HG03457 (cell line): ENCODE data around the gene UBE2H.

Source experiments
- ATAC-seq: cut with Tn5 transposase; IDR thresholded peaks from one replicate; pipeline ENCODE4 v1.9.1; 2021; ENCODE audit warnings: moderate number of reproducible peaks; ENCODE audit not compliant: unreplicated experiment

Gene UBE2H

DNA sequence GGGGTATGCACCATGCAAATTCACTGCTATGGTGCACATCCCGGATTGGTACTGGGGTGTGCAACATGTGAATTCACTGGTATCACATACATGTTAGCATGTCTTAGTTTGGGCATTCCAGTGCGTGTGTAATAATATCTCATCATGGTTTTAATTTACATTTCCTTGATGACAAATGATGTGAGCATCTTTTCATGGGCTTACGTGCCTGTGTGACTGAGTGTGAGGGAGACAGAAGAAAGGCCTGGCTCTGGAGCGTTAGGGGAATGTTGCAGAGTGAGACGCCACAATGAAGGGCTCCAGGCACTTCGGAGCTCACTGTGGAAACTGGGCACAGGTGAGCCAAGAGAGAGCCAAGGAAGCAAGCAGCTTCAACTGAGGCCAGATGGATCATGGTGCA lies 162.6 kb downstream of the UBE2H start:
- no peak for ATAC-seq

GRCh38 chr7:129789652-129790051 lies 163.1 kb downstream of the UBE2H start:
- no peak for ATAC-seq

GRCh38 chr7:129789000-129789399 lies 163.8 kb downstream of the UBE2H start:
- ATAC-seq = no peak

GRCh38 chr7:129786825-129787563 lies 165.8 kb downstream of the UBE2H start:
- ATAC-seq = no peak

- ATAC-seq = no peak
These were observed 166.9 kb downstream of the UBE2H start for GRCh38 chr7:129785685-129786514.

DNA sequence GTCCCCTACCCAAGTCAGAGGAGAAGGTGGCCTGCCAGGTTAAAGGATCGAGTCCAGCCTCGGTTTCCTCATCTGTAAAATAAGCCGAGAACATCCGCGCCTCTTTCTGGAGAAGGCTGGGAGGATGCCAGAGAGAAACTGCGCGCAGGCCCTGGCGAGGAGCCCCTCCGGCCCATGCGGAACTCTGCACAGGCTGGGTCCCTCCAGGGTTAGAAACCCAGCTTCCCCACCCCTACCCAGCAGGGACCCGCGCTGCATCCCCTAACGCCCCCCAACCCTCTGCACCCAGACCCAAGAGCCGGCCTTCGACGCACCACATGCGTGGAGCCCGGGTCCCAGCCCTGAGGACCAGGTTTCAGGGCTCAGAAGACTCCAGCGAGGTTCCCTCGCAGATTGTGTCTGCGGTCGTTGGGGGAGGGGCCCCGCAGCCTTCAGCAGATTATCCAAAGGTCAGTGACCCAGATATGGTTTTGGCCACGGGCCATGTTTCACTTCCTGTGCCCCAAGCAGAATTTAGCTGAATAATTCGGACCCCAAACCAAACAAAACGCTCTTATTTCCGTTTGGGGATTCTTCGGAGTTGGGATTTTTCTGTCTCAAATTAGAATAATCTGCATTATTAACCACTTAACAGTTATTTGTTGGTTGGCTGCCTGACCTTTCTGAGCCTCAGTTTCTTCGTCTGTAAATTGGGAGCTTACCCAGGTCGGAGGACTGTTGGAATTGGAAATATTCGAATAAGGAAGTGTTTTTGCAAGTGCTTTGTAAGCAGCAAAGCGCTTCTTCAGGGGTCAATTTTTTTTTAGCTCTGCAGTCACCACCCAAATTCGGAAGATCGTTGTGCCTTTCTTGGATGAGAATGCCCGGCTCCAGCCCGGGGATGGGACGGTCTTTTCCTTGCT lies 167.7 kb downstream of the UBE2H start:
- ATAC-seq = no peak

- no peak for ATAC-seq
These were observed 168.3 kb downstream of the UBE2H start for GRCh38 chr7:129784437-129784782.

DNA sequence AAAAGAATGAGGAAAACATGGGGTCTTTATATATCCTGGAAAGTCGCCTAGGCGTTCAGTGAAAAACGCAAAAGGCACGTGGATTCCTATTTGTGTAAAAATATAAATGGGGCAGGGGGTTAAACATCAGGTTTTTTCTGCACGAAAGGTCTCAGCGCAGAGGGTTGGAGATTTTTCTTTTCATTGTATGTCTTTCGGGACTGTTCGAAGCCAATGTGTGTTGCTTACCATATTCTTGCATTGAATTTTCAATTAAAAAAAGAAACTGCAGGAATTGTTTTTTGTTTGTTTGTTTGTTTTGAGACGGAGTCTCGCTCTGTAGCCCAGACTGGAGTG lies 169.2 kb downstream of the UBE2H start:
- ATAC-seq = no peak

DNA sequence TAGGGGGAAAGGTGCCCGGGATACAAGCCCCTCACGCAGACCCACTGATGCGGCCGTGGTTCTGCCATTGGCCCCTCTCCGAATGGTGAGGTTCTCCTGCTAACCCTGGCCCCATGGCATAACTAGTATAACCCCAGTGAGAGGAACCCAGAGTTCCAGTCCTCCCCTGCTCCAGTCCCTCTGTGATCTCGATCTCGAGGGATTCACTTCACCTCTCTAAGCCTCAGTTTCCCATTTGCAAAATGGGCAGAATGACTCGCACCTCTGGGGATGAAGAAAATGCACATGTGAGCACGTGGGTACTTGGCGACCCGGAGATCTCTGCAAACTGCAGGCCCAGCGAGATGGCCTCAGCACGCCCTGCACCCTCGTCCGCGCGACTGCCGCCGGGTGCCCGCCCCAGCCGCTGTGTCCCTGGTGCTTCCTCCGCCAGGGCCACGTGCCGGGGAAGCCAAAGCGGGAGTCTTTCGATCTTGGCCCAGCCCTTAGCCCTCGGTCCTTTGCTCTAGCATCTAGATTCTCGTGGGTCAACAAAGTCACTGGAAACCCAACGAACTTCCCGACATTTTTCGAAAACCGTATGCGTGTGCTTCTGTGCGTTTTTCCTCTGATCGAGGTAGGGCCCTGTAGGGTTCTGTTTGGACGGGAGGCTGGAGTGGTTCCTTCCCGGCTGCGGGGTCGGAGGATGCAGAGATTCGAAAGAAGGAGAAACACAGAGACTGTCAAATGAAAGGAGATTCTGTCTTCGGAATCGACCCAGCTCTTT lies 169.8 kb downstream of the UBE2H start:
- ATAC-seq = no peak

GRCh38 chr7:129781928-129782817 lies 170.6 kb downstream of the UBE2H start:
- no peak for ATAC-seq

GRCh38 chr7:129780974-129781927 lies 171.5 kb downstream of the UBE2H start:
- ATAC-seq = no peak
